Activated T-cell treated with anti-CD3 and anti-CD28 coated beads, Interleukin-2, amount 50 U/mL, for 24 hours (primary cell): Measurements from ENCODE around the gene RPL15.
"Not testable (repeated sequence)": the region's sequence is repeated elsewhere in the genome, so short reads cannot be mapped to it uniquely, and the experiment has no call there.

ENCODE experiments used
- DNase-seq: peaks from one replicate; pipeline ENCODE4 v3.0.0-alpha.2; 2020
- H3K27ac Mint-ChIP-seq: 2 replicates; pipeline ENCODE4 v1.8.0; 2020; ENCODE audit warnings: mild to moderate bottlenecking, mixed read lengths
- H3K27me3 Mint-ChIP-seq: 2 replicates; pipeline ENCODE4 v1.8.0; 2020; ENCODE audit warnings: mixed read lengths
- H3K36me3 Mint-ChIP-seq: 2 replicates; pipeline ENCODE4 v1.8.0; 2020; ENCODE audit warnings: low read depth, mixed read lengths
- H3K4me1 Mint-ChIP-seq: 2 replicates; pipeline ENCODE4 v1.8.0; 2020; ENCODE audit warnings: low read depth, mixed read lengths
- H3K4me3 Mint-ChIP-seq: 2 replicates; pipeline ENCODE4 v1.8.0; 2020; ENCODE audit warnings: mild to moderate bottlenecking, moderate library complexity, mixed read lengths
- H3K9me3 Mint-ChIP-seq: 2 replicates; pipeline ENCODE4 v1.8.0; 2020; ENCODE audit warnings: mixed read lengths

The RPL15 gene

GRCh38 chr3:23912335-23912734, 4.6 kb upstream of the RPL15 start:
- not testable (repeated sequence) for DNase-seq, H3K27ac Mint-ChIP-seq, H3K4me3 Mint-ChIP-seq, H3K9me3 Mint-ChIP-seq, H3K27me3 Mint-ChIP-seq
- peaks cover 44% of the 10 kb centered on the region for H3K36me3 Mint-ChIP-seq
- H3K4me1 Mint-ChIP-seq = peaks cover 29% of the 10 kb centered on the region

DNA sequence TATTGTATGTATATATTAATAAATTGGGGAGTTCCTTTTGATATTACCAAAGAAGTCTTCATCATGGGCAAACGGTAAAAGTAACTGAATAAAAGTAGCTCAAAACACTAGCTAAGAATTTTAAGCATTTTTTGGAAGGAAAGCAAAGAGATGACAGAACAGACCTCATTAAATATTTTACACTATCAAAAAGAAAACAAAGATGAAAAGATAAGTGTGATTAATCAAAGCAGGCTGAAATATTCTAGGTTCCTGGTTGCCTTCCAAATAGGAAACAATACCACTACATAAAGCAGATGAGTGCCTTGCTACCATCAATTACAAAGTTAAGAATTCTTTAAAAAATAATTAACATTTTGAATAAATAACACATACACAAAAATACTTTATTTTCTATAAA, 3.8 kb upstream of the RPL15 start:
- no peak overlapping the region for H3K4me3 Mint-ChIP-seq
- H3K27me3 Mint-ChIP-seq = no peaks in the 10 kb centered on the region

DNA sequence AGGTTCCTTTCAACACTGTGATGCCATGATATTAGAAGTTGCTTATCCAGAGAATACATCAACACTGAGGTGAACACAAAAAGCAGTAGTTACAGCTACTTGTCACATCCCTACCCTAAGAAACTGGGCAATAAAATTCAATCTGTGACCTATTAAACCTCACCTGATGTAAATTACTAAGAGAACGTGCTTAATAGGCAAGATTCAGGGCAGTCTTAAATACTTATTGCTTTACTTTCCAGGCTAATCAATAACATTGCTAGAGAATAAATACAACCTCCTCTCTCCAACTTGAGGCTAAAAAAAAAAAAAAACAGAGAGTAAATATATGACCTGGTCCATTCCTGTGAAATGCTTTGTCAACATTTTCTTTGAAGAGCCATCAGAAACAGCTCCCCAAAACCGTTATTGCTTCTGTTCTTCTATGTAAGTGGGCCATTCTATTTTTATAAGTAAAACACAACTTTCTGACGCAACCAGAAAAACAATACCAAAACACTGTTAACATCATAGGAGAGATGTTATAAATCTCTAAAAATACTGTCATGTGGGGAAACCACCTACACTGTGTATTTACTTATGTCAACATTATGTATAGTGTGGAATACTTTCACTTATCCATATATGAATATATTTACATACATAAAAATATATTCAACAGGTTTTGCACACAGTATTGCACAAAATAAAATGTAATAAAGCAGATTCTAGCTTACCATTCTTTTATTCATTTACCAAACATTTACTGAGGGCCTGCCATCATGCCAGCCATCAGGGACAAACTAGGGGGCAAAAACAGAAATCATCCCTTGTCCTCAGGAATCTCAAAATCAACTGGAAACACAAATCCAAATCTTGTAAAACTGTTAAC, 2.8 kb upstream of the RPL15 start:
- DNase-seq = no peak
- Mint-ChIP-seq H3K4me1 (peaks cover 33% of the 10 kb centered on the region), H3K27me3 (no peaks in the 10 kb centered on the region), H3K4me3 (no peak overlapping the region), H3K9me3 (no peaks in the 10 kb centered on the region), H3K36me3 (peaks cover 52% of the 10 kb centered on the region), H3K27ac (no peak overlapping the region)

More for the DNA sequence above, 3.8 kb upstream of the RPL15 start:
- peaks cover 45% of the 10 kb centered on the region for H3K36me3 Mint-ChIP-seq
- H3K9me3 Mint-ChIP-seq = no peaks in the 10 kb centered on the region
- no peak for DNase-seq
- H3K27ac Mint-ChIP-seq = no peak overlapping the region
- H3K4me1 Mint-ChIP-seq = peaks cover 29% of the 10 kb centered on the region

DNA sequence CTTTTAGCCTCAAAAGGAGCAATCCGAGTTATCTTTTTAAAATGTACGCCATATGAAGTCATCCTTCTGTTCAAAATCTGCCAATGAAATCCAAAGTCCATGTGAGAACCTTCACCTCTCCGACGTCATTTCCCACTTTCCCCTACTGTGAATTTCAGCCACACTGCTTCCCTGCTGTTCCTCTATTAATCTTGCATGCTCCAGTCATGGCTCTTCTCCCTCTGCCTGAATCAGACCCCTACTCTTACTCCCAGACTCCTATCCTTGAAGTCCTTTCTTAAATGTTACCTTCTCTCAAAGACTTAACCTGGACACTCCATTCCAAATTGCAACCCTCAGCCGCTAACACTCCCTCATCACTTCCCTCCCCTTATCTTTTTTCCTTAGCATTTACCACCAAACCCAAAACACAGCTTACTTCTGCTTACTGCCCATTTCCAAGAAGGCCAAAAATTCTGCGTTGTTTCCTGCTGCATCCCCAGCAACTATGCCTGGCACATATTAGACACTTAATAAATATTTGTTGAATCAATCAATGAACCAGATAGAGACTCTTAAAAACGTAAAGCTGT, 1.3 kb upstream of the RPL15 start:
- peaks cover 47% of the 10 kb centered on the region for H3K4me1 Mint-ChIP-seq

DNA sequence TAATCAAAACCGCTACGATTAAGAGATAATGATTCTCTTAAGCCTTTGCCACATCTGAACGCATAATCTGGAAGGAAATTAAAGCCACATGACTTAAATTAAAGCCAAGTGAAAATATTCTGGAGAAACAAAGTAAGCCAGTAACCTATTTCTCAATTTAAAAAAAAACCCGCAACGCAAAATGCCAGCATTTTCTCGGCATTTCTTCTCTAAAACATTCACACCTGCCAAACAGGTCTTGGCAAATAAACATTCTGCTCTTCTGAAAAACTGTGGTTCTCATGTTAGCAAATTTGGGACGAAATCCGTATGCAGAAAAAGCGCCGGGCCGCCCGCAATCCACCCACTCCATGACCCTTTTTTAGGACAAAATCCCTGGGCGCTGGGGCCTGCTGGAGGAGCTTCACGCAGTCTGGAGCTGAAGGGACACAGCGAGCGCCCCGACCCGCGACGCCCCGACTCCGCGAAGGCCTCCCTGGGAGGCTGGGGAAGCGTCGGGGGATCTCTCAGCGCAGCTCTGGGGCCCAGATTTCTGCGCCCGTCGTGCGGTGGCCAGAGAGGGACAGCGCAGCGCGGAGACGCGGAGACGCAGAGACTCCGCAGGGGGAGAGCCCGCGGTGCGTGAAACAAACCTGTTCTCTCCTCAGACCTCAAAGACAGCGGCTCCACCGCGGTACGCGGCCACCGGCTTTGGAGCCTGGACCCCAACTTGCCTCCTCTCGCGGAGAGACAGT, 613 bp upstream of the RPL15 start:
- peak overlapping the region; percentile 100 for H3K4me3 Mint-ChIP-seq
- H3K36me3 Mint-ChIP-seq = peaks cover 57% of the 10 kb centered on the region
- peaks cover 47% of the 10 kb centered on the region for H3K4me1 Mint-ChIP-seq
- H3K27me3 Mint-ChIP-seq = no peaks in the 10 kb centered on the region
- H3K9me3 Mint-ChIP-seq = no peaks in the 10 kb centered on the region
- DNase-seq = no peak
- peak overlapping the region; percentile 100 for H3K27ac Mint-ChIP-seq

More for the DNA sequence above, 1.3 kb upstream of the RPL15 start:
- no peak for DNase-seq
- no peaks in the 10 kb centered on the region for H3K27me3 Mint-ChIP-seq
- peak overlapping the region; percentile 100 for H3K4me3 Mint-ChIP-seq
- H3K27ac Mint-ChIP-seq = peak overlapping the region; percentile 100
- H3K36me3 Mint-ChIP-seq = peaks cover 53% of the 10 kb centered on the region
- H3K9me3 Mint-ChIP-seq = no peaks in the 10 kb centered on the region

DNA sequence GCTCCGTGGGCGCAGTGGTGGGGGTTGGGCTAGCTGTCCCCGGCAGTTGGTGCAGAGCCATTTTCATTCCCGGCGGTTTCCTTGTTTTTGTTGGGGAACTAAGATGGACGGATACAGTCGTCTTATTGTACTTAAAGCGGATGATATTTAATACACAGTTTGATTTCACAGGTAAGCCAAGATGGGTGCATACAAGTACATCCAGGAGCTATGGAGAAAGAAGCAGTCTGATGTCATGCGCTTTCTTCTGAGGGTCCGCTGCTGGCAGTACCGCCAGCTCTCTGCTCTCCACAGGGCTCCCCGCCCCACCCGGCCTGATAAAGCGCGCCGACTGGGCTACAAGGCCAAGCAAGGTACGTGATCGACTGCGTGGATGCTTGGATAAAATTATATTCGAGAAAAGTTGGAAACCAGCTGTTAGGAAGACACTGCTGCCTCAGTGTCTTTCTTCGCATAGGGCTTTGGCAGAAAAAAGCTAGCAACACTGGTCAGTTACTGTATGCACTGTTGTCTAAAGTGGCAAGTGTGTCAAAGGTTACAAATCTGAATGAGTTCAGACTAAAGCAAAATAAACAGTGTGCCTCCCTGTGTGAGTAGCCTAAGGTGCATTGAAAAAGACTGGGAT, 859 bp downstream of the RPL15 start:
- H3K9me3 Mint-ChIP-seq, H3K27me3 Mint-ChIP-seq, DNase-seq: not testable (repeated sequence)
- peak overlapping the region; percentile 100 for H3K4me3 Mint-ChIP-seq
- H3K4me1 Mint-ChIP-seq = peaks cover 44% of the 10 kb centered on the region
- peaks cover 66% of the 10 kb centered on the region for H3K36me3 Mint-ChIP-seq
- peak overlapping the region; percentile 100 for H3K27ac Mint-ChIP-seq

DNA sequence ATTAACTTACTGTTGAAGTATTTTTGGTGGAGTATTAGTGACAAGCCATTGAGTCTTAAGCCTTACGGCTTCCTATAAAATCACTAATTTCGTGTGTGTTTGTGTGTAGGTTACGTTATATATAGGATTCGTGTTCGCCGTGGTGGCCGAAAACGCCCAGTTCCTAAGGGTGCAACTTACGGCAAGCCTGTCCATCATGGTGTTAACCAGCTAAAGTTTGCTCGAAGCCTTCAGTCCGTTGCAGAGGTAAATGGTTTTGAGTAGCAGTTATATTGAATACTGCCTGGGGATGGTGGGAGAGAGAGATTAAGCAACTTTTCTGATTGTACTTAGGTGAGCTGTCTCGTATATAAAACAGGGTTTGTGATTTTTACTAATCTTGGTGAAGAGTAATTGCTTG, 1.4 kb downstream of the RPL15 start:
- Mint-ChIP-seq H3K36me3 (peaks cover 69% of the 10 kb centered on the region), H3K27ac (peak overlapping the region; percentile 100), H3K4me1 (peaks cover 44% of the 10 kb centered on the region), H3K4me3 (peak overlapping the region; percentile 100)
- not testable (repeated sequence) for DNase-seq, H3K9me3 Mint-ChIP-seq, H3K27me3 Mint-ChIP-seq

DNA sequence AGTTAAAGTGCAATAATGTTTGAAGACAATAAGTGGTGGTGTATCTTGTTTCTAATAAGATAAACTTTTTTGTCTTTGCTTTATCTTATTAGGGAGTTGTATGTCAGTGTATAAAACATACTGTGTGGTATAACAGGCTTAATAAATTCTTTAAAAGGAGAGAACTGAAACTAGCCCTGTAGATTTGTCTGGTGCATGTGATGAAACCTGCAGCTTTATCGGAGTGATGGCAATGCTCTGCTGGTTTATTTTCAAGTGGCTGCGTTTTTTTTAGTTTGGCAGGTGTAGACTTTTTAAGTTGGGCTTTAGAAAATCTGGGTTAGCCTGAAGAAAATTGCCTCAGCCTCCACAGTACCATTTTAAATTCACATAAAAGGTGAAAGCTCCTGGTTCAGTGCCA, 2.7 kb downstream of the RPL15 start:
- Mint-ChIP-seq H3K36me3 (peaks cover 67% of the 10 kb centered on the region), H3K27me3 (no peaks in the 10 kb centered on the region), H3K9me3 (no peaks in the 10 kb centered on the region), H3K4me3 (peak overlapping the region; percentile 100), H3K27ac (peak overlapping the region; percentile 100), H3K4me1 (peaks cover 35% of the 10 kb centered on the region)
- no peak for DNase-seq

DNA sequence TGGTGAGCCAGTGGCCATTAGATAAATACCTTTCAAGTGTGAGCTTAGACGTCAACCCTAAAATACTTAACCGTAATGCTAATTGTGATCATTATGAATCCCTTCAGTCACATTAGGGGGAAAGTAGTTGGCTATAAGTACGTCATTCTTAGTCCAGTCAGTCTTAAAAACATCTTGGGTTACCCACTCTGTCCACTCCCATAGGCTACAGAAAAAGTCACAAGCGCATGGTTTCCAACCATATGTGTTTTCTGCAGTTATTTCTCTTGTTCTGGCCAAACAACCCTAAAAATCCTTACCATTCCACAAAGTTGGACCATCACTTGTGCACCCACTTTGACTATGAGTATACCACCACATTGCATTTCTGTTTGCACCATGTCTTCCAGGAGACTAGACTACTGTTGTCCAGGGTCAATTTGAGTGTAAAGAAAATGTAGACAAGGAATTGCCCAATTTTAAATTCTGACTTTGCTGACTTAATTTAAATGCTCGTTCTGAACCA, 3.3 kb downstream of the RPL15 start:
- no peak for DNase-seq
- Mint-ChIP-seq H3K9me3 (no peaks in the 10 kb centered on the region), H3K36me3 (peaks cover 69% of the 10 kb centered on the region), H3K27me3 (no peaks in the 10 kb centered on the region), H3K4me3 (peak overlapping the region; percentile 100), H3K4me1 (peaks cover 29% of the 10 kb centered on the region), H3K27ac (peak overlapping the region; percentile 100)

DNA sequence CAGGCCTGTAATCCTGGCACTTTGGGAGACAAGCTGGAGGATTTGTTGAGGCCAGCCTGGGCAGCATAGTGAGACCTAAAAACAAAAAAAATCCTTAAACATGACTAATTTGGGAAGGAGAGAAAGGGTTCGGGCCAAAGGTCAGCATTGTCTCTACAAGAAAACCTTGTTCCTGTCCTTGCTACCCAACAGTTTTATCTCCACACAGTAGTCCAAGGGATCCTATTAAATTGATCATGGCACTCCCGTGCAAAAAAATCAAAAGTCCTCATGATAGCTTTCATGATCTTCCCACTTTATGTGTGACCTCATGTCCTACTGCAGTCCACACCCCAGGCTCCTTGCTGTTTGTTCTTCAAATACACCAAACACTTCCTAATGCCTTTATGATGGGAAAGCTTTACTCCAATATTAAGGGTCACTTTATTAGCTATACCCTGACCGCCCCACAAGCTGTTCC, 4.2 kb downstream of the RPL15 start:
- Mint-ChIP-seq H3K9me3 (no peaks in the 10 kb centered on the region), H3K27me3 (no peaks in the 10 kb centered on the region), H3K27ac (peak overlapping the region; percentile 100), H3K4me3 (peak overlapping the region; percentile 100), H3K4me1 (peaks cover 20% of the 10 kb centered on the region), H3K36me3 (peaks cover 68% of the 10 kb centered on the region)
- no peak for DNase-seq

DNA sequence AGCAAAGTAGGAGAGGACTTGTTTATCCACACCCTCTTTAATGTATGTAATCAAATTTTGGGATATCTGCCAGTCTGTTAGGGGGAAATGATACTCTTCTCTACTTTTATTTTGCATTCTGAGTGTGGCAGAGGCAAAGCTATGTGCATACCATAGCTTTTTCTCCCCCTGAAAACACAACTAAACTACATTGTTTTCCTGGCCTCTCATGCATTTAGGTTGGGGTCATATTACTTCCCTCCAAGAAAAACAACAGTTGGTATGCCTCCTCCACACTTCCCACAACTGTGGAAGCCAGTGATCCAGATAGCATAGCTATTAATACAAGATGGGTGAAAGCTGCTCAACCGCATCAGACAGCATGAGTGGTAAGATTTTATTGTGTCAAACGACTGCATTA, 6.9 kb downstream of the RPL15 start:
- Mint-ChIP-seq H3K27ac (no peak overlapping the region), H3K36me3 (peaks cover 44% of the 10 kb centered on the region), H3K4me1 (peaks cover 19% of the 10 kb centered on the region), H3K9me3 (no peaks in the 10 kb centered on the region), H3K4me3 (no peak overlapping the region), H3K27me3 (no peaks in the 10 kb centered on the region)
- DNase-seq = no peak

DNA sequence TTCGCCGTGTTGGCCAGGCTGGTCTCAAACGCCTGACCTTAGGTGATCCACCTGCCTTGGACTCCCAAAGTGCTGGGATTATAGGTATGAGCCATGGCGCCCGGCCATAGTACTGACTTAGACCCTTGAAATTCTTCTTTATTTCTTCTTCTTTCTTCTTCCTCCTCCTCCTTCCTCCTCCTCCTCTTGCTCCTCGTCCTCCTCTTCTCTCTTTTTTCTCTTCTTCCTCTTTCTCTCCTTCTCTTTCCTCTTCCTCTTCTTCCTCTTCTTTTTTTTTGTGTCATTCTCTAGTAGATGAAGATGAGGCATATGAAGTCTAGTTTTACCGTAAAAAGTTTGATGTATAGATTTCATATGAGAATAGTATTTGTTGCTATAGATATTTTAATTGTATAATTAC, 9.3 kb downstream of the RPL15 start:
- H3K4me1 Mint-ChIP-seq = peaks cover 2% of the 10 kb centered on the region
- no peak for DNase-seq
- H3K27me3 Mint-ChIP-seq = no peaks in the 10 kb centered on the region
- no peak overlapping the region for H3K4me3 Mint-ChIP-seq
- peaks cover 20% of the 10 kb centered on the region for H3K36me3 Mint-ChIP-seq
- no peaks in the 10 kb centered on the region for H3K9me3 Mint-ChIP-seq
- no peak overlapping the region for H3K27ac Mint-ChIP-seq

DNA sequence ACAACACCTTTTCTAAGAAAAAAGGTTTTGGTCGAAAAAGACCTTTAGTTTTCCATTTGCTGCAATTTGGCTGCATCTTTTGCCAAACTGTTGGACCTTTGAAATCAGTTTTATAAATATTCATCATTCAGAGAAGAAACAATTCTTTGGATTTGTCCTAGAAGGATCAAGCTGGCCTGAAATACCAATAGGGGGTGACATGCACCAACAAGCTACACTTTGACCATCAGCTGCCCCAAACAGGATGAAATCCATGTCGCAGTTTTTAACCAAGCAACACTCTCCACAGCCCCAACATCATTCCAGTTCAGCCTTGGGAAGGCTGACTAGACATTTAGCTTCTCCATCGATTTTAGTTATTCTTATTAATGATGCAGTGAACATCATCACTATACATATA, 9.8 kb downstream of the RPL15 start:
- no peak for DNase-seq
- no peaks in the 10 kb centered on the region for H3K9me3 Mint-ChIP-seq
- peaks cover 15% of the 10 kb centered on the region for H3K36me3 Mint-ChIP-seq
- H3K27ac Mint-ChIP-seq = no peak overlapping the region
- H3K4me1 Mint-ChIP-seq = peaks cover 2% of the 10 kb centered on the region
- no peak overlapping the region for H3K4me3 Mint-ChIP-seq
- no peaks in the 10 kb centered on the region for H3K27me3 Mint-ChIP-seq

- peaks cover 2% of the 10 kb centered on the region for H3K4me1 Mint-ChIP-seq
- DNase-seq = no peak
- H3K36me3 Mint-ChIP-seq = peaks cover 6% of the 10 kb centered on the region
- H3K27ac Mint-ChIP-seq = no peak overlapping the region
- no peaks in the 10 kb centered on the region for H3K9me3 Mint-ChIP-seq
- no peaks in the 10 kb centered on the region for H3K27me3 Mint-ChIP-seq
- no peak overlapping the region for H3K4me3 Mint-ChIP-seq
Observed at GRCh38 chr3:23928524-23928923, 11.6 kb downstream of the RPL15 start.
